ENCODE results near the gene CHCHD6.

The CHCHD6 gene

DNA sequence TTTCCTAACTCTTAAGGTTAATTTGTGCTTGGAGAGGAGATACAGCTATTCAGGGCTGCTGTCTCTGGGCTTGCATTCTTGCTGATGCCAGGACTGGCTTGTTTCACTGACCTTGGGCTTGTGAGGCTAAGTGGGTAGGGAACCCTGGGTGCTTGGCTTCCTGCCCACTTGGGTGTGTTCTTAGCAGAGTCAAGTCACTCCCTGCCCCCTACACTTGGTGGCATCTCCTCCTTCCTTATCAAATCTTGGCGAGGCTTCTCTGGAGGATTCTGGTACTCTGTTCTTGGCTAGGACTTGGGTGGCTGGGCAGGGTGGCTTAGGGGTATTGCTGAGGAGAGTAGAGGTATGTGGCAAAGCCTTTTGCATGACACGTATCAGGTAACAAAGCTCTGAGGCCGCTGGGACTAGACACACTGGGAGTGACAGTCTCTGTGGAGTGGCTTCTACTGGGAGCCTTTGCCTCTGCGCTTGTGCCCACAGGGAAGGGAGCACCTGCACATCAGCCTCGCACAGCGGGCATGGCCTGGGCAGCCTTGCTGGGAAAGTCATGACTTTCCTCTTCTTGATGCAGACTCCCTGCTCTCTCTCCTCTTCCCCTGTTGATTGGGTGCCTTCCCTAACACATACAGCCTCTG lies 41.8 kb downstream of the CHCHD6 start:
- no peak for DNase-seq

DNA sequence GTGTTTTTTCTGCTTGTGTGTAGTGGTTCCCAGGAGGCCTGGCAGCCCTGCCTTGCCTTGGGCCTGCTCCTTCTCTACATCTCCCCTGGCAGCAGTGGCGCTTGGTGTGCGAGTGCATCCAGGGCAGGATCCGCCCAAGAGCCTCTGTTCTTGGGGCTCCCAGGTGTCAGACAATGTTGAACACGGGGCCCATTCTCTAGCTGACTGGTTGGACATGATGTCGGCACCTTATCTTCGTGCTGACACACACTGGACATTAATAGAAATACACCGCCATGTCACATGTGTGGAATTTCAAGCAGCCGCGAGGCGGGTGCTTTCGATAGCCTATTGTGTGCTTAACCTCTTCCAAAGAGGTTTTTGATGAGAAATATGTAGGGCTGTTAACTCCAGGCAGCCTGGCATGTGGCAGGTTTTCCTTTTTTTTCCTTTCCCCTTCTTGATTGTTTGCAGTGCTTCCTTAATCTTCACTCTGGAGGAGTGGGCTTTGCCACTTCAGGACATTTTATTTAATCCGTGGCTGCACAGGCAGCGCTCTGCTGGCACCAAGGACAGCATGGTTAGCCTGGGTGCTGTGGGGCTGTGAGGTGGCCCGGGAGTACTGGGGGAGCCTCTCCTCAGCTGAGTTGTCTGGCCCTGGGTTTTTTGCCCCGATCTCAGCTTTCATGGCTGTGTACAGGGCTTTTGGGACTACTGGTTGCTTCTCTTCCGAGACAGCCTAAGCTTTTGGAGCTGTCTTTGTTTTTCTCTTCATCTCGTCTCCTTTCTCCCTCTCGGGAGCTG lies 42.5 kb downstream of the CHCHD6 start:
- DNase-seq: no peak

DNA sequence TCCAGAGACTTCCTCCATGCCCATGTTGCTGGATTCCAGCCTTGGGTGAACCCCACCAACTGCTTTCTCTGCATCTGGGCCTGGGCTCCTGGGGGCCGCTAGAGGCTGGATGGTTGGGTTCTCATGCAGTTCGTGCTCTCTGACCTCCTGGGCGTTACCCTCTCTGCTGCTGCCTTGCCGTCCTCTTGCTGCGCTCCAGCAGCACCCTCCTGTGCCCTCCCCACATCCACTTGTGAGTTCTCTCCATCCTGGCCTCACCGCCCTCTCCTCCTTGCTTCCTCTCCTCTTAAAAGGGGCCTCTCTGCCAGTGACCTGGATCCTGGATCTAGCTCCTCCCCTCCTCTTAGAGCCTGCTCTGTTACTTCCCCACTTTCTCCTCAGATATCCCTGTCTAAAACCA lies 43.7 kb downstream of the CHCHD6 start:
- no peak for DNase-seq

DNA sequence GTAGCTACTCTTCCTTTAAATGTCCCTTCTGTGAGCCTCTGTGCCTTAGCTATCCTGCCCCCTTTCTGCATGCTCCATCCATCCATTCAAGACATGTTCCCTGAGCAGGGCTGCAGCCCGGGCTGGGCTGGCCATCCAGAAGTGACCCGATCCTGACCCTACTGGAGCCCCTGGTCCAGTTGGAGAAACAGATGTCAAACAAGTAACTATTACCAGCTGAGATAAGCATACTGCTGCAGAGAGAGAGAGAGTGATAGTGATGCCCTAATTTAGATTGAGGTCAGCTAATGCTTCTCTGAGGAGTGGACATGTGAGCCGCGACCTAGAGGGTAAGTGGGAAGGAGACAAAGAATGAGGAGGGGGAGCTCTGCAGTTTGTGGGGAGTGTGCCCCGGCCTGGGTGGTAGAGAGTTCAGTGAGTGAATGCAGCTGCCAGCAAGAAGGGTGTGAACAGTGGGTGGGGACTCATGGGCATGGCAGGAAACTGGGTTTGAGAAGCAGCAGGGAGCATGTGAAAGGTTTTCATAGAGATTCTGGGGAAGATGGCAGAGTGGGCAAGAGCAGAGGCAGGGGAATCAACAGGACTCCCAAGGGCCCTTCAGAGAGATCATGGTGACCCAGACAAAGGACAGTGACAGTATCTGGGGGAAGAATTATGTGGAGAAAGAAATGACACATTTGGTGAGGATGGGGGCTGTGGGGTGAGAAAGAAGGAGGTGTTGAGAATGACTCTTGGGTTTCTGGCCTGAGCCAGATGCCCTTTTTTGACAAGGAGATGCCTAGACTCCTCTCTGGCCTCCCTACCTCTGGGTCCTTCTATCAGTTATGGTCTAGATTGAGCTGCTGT lies 44.9 kb downstream of the CHCHD6 start:
- DNase-seq: no peak

DNA sequence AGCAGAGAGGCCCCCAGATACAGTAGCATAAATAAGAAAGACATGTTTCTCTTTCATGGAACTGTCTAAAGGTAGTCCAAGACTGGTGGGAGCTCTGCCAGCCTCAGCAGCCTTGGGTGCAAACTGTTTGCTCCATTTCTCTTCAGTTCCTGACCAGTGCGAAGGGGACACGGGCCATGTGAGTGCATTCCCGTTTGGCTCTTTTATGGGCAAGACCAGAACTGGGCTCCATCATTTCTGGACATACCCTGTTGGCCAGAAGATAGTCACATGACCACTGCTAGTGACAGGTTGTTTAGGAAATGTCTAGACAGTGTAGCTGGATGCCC lies 45.5 kb downstream of the CHCHD6 start:
- no peak for DNase-seq

DNA sequence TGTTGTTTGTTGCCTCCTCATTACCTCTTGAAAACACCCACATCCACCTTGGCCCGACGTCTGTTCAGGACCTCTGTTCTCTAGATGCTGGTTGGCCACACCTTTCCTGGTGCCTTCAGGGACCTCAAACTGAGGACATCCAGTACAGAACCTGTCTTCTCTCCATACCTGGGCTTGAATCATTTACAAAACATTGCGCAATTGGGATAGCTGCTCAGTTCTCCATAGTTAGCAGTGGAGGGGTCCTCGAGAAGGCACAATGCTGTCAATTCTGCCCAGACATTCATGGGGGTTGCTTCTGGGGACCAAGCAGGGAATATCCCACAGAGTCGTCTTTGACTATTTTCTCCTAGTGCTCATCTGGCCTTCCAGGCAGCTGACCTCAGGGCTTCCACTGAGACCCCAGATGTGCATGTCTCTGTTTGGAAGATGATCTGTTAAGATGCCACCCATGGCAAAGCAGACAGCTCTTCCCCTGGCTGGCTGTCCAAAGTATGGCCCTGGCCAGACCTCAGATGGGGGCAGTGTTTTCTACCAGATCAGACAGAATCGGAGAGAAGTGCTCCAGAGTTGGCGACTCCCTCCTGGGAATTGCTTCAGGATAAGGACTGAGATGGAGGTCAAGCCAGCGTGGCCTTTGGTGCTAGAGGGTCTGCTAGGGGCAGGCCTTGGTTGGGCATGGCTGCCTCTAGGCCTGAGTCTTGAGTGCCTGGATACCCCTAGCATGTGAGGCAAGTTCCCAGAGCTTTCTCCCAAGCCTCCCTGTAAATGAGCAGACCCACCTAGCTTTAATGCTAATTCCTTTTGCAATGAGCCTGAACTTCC lies 46.1 kb downstream of the CHCHD6 start:
- no peak for DNase-seq

DNA sequence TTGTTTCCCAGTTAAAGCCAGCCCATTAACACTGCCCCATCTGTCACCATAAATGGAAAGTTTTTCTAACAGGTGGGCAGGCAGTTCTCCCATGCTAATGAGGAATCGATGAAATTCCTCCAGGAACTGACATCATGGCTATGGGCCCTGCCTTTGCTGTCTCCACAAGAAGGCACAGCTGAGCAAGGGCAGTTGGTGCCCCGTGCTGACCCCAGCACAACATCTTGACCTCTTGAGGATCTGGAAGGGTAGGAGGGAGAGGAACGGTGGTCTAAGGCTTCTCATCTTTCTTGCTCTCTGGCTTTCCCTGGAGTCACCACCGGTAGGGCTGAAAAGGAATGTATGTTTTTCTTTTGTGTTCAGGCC lies 46.7 kb downstream of the CHCHD6 start:
- DNase-seq: no peak

DNA sequence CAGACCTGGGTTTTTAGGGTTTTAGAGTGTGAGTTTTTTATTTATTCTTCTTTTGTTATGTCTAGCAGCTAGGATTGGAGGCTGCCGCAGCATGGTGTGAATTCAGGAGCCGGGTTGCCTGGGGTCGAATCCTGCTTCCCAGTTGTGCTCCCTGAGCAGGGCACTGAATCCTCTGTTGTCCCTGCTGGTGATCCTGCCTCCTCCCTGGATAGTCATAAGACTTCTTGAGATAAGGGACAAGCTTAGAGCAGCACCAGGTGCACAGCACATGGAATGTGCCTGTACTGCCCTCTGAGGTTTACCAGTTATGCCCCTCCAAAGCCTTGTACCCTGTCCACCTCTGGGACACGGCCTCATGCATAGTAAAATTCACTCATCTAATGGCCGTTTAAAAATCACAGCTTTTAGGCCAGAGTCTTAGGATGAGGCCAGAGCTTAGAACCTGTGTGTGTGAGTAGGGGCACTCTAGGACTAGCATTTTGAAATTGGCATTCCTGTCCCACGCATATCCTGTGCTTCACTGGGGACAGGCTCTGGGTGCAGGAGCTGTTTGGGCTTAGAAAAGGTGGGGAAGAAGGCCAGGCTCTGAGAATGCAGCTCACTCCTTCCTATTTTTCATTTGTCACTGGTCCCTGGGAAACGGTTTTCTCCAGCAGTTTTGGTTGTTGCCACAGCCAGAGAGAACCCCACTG lies 47.7 kb downstream of the CHCHD6 start:
- no peak for DNase-seq

DNA sequence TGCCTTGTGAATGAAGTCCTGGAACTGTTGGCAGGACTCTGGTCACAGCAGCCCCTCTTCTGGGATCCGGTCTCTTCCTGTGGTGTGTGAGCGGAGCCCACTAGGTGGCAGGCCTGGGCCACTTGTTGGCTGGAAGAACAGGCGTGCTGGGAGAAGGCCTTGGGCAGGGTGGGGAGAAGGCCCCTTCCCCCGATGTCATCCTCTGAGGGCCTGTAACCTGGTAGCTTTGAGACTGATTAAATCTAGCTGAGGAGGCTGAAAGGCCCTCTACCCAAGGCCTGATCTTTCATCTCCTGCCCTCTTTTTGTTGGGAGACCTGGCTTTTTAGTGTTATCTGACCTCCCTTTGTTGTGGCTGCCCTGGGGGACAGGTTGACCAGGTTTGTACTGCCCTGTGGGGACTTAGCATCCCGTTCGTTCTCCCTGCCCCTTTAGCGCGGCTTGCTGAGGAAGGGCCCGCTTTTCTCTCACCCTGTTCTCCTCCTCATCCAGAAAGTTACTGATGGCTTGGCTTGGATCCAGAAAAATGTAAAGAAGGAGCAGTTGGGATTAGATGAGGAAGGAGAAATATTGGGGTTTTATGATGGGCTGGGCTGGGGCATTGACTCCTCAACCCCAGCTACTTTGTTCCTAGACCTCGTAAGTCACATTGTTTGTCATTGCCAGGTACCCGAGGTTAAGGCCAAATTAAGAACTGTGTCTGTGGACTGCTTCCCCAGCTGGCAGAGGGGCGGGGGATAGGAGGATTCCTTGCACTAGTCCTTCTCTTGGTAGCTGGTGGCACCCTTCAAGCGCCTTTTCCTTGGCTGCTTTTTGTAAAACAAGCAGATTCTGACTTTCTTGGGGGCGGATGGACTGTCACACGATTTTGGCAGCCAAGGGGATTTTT lies 48.5 kb downstream of the CHCHD6 start:
- DNase-seq: peak; percentile 60

DNA sequence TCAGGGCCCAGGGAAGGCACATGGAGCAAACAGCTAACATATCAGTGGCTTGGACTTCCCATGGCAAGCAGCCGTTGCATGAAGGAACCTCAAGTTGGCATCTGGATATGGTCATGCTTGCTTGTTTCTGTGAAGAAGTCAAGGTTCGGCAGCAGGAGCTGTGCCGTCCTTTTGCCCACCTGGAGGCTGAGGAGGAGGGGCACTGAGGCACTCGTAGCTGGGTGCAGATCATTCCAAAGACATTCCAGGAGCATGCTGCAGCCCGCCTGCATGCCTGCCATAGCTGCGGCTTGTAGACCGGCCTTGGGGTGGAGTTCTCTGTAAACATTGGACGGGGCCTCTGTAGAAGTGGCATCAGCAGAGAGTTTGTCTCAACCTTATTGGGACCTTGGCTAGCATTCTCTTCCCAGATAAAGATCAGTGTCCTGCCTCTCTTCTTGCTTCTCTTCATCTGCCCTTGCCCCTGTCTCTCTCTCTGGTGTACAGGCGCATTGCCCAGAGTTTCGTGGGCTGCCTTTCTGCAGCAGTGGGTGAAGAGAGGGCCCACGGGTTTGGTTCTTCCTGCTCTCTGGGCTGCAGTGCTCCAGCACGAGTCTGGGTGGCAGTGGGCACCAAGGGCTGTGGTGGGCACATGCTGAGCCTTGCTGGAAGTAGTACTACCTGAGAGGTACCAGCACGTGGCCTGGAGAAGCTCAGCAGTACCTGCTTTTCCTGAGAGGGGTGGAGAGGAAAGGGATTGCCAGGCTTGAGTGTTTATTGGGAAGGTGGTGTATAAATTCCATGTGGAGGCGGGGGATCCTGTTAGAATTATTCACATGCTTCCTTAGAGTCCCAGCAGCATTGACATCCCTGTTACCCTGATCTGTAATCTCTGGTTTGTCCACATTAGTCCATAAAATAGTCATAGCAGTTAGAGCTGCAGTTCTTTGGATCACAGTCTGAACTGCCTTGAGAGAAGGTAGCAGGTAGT lies 49.4 kb downstream of the CHCHD6 start:
- DNase-seq: no peak

DNA sequence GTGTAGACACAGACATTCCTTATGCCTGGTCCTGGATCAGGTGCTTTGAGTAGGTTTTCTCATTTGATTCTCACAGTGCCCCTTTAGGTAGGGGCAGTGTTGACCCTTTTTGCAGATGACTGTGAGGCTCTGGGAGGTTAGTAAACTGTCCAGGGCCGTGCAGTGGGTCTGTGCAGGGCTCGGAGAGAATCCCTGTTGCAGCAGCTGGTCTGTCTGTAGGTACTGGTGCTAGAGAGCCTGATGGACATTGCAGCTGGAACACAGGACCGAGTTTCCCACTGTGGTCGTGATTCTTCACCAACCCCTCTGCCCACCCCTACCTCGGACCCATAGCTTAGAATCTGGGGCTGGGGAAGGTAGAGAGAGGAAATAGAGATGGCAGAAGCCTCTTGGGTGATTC lies 51.8 kb downstream of the CHCHD6 start:
- no peak for DNase-seq

DNA sequence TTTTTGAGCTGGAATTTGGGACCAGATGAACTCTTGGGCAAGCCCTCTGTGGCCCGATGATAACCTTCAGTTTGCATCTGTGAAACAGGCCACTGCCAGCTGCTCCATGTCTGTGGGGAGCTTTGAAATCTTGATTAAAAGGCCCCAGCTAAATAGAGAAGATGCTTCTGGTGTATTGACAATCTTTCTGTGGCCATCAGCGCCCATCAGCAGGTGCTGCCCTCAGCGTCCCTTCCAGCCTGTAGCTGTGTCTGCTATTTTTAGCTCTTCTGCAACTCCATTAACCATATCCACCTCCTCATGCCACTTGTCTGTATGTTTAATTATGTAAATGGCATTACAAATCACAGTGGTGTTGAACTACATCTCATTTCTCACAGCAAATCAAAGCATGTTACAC lies 54.0 kb downstream of the CHCHD6 start:
- no peak for DNase-seq

DNA sequence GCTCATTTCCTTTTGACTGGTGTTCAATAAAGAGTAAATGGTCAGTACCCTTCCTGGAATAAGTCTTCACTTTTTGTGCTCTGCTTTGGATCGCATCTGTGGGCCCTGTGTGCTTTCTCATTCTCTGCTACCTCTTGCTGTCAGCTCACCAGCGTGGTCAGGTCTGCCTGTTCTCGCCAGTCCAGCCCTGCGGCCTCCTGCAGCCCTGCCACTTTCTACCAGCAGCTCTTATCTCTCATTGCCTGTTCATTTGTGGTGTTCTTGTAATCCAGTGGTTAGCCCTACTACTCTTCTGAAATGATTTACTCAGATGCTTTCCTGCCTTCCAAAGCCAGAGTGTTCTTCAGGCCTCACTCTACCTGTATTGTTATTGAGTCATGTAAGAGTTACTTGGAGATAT lies 54.8 kb downstream of the CHCHD6 start:
- DNase-seq: no peak

DNA sequence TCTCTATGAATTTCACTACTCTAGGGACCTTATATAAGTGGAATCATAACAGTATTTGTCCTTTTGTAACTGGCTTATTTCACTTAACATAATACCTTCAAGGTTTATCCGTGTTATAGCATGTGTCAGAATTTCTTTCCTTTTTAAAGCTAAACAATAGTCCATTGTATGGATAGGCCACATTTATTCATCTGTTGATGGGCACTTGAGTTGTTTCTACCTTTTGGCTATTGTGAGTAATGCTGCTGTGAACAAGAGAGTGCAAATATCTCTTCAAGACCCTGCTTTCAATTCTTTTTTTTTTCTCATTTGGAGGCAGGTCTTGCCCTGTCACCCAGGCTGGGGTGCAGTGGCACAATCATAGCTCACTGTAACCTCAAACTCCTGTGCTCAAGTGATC lies 56.5 kb downstream of the CHCHD6 start:
- DNase-seq: no peak

DNA sequence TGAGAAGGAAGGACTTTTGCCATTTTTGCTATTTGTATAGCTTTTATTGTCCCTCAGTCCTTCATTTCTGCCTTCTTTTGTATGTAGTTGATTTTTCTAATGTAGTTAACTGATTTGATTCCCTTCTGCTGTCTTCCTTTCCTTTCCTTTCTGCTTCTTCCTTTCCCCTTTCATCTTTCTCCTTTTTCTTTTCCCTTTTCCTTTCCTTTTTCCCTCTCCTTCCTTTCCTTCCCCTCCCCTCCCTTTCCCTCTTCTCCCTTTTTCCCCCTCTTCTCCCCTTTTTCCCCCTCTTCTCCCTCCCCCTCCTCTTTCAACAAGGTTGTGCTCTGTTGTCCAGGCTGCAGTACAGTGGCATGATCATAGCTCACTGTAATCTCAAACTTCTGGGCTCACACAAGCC lies 59.0 kb downstream of the CHCHD6 start:
- DNase-seq: no peak

DNA sequence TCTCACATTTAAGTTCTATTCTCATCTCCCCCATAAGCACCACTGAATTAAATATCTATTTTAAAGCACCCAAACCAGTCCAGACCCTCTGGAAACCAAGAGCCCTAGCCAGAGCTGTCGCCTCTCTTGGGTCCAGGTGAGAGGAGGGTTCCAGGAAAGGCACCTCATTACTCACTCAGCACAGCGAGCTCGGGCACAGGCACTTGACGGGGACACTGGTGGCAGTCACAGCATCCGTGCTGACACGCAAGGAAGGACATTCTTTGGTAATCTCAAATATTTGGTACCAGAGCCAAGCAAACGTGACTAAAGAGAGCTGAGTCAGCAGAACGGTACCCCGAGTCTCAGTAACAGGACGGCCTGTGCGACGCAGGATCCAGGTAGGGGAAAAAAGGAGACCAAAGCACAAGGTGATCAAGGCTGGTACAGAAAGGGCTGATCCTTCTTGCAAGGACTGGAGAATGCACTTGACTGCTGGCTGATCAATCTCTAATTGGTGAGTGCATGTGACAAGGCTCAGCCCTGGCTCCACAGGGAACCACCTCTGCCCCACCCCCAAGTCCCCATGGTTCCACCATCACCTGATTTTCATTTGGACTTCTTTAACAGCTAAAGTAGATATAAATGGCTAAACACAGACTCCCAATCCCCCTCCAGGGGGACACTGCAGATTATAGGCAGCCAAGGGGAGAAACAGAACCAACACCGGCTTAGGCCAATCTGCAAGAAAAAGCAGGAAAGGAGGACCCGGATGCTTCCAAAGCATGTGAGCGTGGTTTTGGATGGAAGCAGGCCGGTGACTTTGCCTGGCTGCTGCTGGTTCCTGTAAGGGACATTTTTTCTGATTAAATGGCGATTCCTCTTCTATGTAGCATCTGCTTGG lies 61.4 kb downstream of the CHCHD6 start:
- DNase-seq: no peak

DNA sequence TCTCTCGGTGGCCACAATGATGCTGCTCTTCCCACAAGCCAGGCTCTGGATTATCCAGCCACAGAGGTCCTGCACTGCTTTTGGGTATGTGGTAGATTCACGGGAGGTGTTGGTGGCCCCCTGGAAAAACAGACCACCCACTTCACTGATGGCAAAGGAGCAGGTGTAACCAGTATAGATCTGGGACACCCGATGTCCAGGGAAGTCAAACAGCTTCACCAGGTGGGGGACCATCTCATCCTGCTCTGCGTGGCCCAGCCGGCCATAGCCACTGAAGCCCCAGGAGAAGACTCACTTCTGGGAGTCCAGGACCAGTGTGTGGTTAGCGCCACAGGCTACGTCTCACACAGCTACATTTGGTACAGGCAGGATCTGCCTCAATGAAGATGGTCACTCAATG lies 62.6 kb downstream of the CHCHD6 start:
- no peak for DNase-seq

DNA sequence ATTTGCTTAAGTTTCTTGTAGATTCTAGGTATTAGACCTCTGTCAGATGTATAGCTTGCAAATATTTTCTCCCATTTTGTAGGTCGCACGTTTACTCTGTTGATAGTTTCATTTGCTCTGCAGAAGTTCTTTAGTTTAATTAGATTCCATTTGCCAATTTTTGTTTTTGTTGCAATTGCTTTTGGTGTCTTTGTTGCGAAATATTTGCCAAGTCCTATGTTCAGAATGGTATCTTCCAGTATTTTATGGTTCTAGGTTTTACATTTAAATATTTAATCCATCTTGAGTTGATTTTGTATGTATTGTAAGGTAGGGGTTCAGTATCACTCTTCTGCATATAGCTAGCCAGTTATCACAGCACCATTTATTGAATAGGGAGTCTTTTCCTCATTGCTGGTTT lies 64.9 kb downstream of the CHCHD6 start:
- no peak for DNase-seq

DNA sequence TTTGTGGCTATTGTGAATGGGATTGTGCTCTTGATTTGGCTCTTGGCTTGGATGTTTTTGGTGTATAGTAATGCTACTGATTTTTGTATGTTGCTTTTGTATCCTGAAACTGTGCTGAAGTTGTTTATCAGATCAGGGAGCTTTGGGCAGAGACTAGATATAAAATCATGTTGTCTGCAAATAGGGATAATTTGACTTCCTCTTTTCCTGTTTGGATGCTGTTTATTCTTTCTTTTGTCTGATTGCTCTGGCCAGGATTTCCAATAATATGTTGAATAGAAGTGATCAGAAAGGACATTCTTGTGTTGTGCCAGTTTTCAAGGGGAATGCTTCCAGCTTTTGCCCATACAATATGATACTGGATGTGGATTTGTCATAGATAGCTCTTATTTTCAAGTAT lies 66.1 kb downstream of the CHCHD6 start:
- no peak for DNase-seq

All from T1000 (cell line).